HCT116 (cell line): ENCODE data around the gene BBLN. TPM values are rescaled to one million over a fixed set of nuclear protein-coding genes. Genes with fewer than 3 reads are reported as not detected.

Source experiments
- ATAC-seq: fragments of 200-7000 bp; cut with Tn5 transposase; 2 replicates; pipeline ENCODE4 v1.9.1; 2020; ENCODE audit warnings: mild to moderate bottlenecking, moderate library complexity
- BruUV-seq: library from RNA; stranded (reverse); fragments of 400-500 nt; replicated peaks from 2 replicates; lab custom pipeline; 2021; lab: Mats Ljungman, UMichigan
- CTCF ChIA-PET: fragments of 300-600 bp; sonication (Branson Sonifier 250); formaldehyde crosslinking; loops from one replicate; lab custom pipeline; 2021; ENCODE audit warnings: antibody characterized with exemption; lab: Charles Lee
- POLR2A ChIA-PET: fragments of 300-600, 350-600 bp; sonication (Branson Sonifier 250); formaldehyde crosslinking; loops from one replicate; lab custom pipeline; 2021; ENCODE audit warnings: antibody characterized with exemption; lab: Charles Lee
- RAD21 ChIA-PET, 2 experiments: fragments of 300-600 bp; sonication (Branson Sonifier 250); formaldehyde crosslinking; loops; one replicate each; lab custom pipeline; 2023; ENCODE audit warnings: low total read pairs in 2 of 2; ENCODE audit not compliant: uncharacterized antibody in 2 of 2, unreplicated experiment in 2 of 2, low non-redundant PET in 1 of 2; lab: Charles Lee
- DNase-seq: peaks from one replicate; pipeline ENCODE4 v3.0.0-alpha.2; 2010; ENCODE audit warnings: low read depth, low spot score
- H2AFZ ChIP-seq: fragments of 200-600 bp; shearing (Covaris generic), sonication (generic); 2 replicates; pipeline ENCODE4 v1.6.1; 2017; ENCODE audit warnings: low read depth, mixed run types, mixed read lengths, antibody characterized with exemption, low read length; ENCODE audit not compliant: poor library complexity, severe bottlenecking
- H3K27ac ChIP-seq: 2 replicates; pipeline ENCODE4 v1.5.1; 2012; ENCODE audit warnings: low read depth, low read length
- H3K27me3 ChIP-seq: fragments of 200-600 bp; sonication (generic); 2 replicates; pipeline ENCODE4 v1.6.1; 2016; ENCODE audit warnings: mixed run types, low read length, mixed read lengths; ENCODE audit not compliant: insufficient read depth
- H3K36me3 ChIP-seq, 2 experiments: fragments of 200-500 bp in 1 of 2; fragments of 200-600 bp in 1 of 2; sonication (Bioruptor generic) in 1 of 2; sonication (generic) in 1 of 2; 2 replicates each; pipeline versions ENCODE4 v1.5.1 to v1.6.1; 2014 to 2016; ENCODE audit warnings: low read length in 2 of 2, inconsistent platforms in 1 of 2, mixed read lengths in 1 of 2, mixed run types in 1 of 2; ENCODE audit not compliant: insufficient read depth in 2 of 2, control insufficient read depth in 1 of 2
- H3K4me1 ChIP-seq, 2 experiments: fragments of 200-600 bp in 1 of 2; sonication (generic) in 1 of 2; 2 replicates each; pipeline versions ENCODE4 v1.5.1 to v1.6.1; 2012 to 2017; ENCODE audit warnings: low read length in 2 of 2, inconsistent platforms in 1 of 2, mild to moderate bottlenecking in 1 of 2, mixed read lengths in 1 of 2, mixed run types in 1 of 2, moderate library complexity in 1 of 2; ENCODE audit not compliant: insufficient read depth in 2 of 2, control insufficient read depth in 1 of 2
- H3K4me2 ChIP-seq: fragments of 200-600 bp; sonication (generic); 2 replicates; pipeline ENCODE4 v1.6.1; 2017; ENCODE audit warnings: mixed run types, low read length, mixed read lengths
- H3K4me3 ChIP-seq, 2 experiments: fragments of 200-600 bp in 1 of 2; sonication (generic) in 1 of 2; replicated peaks in 1 of 2; 2 replicates each; pipeline ENCODE4 v1.5.1; 2011 to 2016; ENCODE audit warnings: low read length in 2 of 2, control low read depth in 1 of 2, low read depth in 1 of 2, mild to moderate bottlenecking in 1 of 2, mixed read lengths in 1 of 2, mixed run types in 1 of 2
- H3K79me2 ChIP-seq: fragments of 200-600 bp; sonication (generic); 2 replicates; pipeline ENCODE4 v1.6.1; 2017; ENCODE audit warnings: mild to moderate bottlenecking, mixed run types, low read length, moderate library complexity, mixed read lengths; ENCODE audit not compliant: insufficient read depth
- H3K9ac ChIP-seq: fragments of 200-600 bp; sonication (generic); 2 replicates; pipeline ENCODE4 v1.6.1; 2016; ENCODE audit warnings: low read length, mixed read lengths
- H3K9me2 ChIP-seq: fragments of 200-600 bp; sonication (generic), shearing (Covaris generic); 2 replicates; pipeline ENCODE4 v1.6.1; 2017; ENCODE audit warnings: mixed run types, mild to moderate bottlenecking, moderate library complexity; ENCODE audit not compliant: insufficient read depth
- H3K9me3 ChIP-seq, 2 experiments: fragments of 200-500 bp in 1 of 2; fragments of 200-600 bp in 1 of 2; sonication (Bioruptor generic) in 1 of 2; sonication (generic) in 1 of 2; 2 replicates each; pipeline ENCODE4 v1.6.1; 2014 to 2017; ENCODE audit warnings: low read length in 2 of 2, mixed read lengths in 2 of 2, inconsistent platforms in 1 of 2, low read depth in 1 of 2, mild to moderate bottlenecking in 1 of 2, mixed run types in 1 of 2, moderate library complexity in 1 of 2; ENCODE audit not compliant: control insufficient read depth in 1 of 2, insufficient read depth in 1 of 2
- H4K20me1 ChIP-seq: fragments of 200-600 bp; sonication (generic), shearing (Covaris generic); 2 replicates; pipeline ENCODE4 v1.6.1; 2017; ENCODE audit warnings: mixed run types, mild to moderate bottlenecking, moderate library complexity; ENCODE audit not compliant: insufficient read depth
- EGR1 ChIP-seq: IDR thresholded peaks from 2 replicates; pipeline ENCODE4 v1.6.1; 2012; ENCODE audit warnings: low read depth
- TCF7L2 ChIP-seq: IDR thresholded peaks from 2 replicates; pipeline ENCODE4 v1.7.0; 2011; ENCODE audit warnings: borderline replicate concordance, inconsistent platforms; ENCODE audit not compliant: insufficient read depth, insufficient read length; ENCODE audit errors: extremely low read depth
- ZNF274 ChIP-seq: fragments of 200-500 bp; sonication (Bioruptor generic); IDR thresholded peaks from 2 replicates; pipeline ENCODE4 v1.6.1; 2014; ENCODE audit warnings: mild to moderate bottlenecking, low read depth, low read length, inconsistent platforms
- intact Hi-C: fragments of 100-400 bp; cut with micrococcal nuclease; formaldehyde crosslinking; loops from 2 replicates; pipeline ENCODE4 v1.10.0; 2022
- total RNA-seq: library from RNA; stranded (reverse); gene quantifications from one replicate; pipeline ENCODE4 v1.2.1, GENCODE V29; 2021; ENCODE audit not compliant: unreplicated experiment
- TF ChIP-seq, protein P1 (sequence below): IDR thresholded peaks from 2 replicates; pipeline ENCODE4 v1.6.1; 2012; ENCODE audit warnings: low read depth

Gene BBLN
- total RNA-seq, 1 experiment from 2014 or later = 119 TPM

DNA sequence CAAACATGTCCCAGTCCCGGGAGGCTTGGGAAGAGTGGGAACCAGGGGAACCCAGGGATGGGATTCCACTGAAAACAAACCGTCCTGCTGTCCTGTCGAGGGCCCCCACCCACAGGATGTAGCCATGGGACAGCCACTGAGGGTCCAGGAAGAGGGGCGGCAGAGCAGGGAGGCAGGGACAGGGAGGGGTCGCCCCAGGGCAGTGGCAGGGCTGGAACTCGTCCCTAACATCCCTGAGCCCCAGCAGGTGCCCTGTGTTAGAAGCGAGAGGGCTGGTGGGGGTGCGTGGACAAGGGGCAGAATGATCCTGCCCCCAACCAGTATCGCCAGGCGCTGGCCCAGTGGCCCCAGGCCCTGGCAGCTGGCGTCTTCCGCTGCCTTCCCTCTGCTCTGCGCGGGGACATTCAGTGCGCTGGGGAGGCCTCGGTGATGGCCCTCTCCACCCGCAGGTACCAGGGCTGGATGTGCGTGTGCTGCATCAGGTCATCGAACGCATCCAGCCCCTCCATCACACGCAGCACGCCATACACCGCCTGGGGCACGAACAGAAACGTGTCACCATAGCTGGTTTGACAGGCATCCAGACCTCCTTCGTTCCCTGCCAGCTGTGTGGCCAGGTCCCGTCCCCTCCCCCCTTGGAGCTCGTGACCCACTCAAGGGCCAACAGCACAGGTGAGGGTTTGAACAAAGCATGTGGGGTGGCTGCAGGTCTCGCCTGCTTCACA is 39.2 kb upstream of the BBLN start:
- TF ChIP-seq TCF7L2 (no peak), ZNF274 (no peak), EGR1 (no peak)
- TF ChIP-seq, protein P1, sequence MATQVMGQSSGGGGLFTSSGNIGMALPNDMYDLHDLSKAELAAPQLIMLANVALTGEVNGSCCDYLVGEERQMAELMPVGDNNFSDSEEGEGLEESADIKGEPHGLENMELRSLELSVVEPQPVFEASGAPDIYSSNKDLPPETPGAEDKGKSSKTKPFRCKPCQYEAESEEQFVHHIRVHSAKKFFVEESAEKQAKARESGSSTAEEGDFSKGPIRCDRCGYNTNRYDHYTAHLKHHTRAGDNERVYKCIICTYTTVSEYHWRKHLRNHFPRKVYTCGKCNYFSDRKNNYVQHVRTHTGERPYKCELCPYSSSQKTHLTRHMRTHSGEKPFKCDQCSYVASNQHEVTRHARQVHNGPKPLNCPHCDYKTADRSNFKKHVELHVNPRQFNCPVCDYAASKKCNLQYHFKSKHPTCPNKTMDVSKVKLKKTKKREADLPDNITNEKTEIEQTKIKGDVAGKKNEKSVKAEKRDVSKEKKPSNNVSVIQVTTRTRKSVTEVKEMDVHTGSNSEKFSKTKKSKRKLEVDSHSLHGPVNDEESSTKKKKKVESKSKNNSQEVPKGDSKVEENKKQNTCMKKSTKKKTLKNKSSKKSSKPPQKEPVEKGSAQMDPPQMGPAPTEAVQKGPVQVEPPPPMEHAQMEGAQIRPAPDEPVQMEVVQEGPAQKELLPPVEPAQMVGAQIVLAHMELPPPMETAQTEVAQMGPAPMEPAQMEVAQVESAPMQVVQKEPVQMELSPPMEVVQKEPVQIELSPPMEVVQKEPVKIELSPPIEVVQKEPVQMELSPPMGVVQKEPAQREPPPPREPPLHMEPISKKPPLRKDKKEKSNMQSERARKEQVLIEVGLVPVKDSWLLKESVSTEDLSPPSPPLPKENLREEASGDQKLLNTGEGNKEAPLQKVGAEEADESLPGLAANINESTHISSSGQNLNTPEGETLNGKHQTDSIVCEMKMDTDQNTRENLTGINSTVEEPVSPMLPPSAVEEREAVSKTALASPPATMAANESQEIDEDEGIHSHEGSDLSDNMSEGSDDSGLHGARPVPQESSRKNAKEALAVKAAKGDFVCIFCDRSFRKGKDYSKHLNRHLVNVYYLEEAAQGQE = no peak

More for the DNA sequence above, 39.2 kb upstream of the BBLN start:
- Histone ChIP-seq H3K9me2 (no peaks in the 10 kb centered on the region), H4K20me1 (peaks cover 9% of the 10 kb centered on the region; the same call in 1 of the 2 replicates), H3K9ac (no peak overlapping the region), H3K9me3 (no peaks in the 10 kb centered on the region), H3K36me3 (peaks cover 6 to 30% of the 10 kb centered on the region in 2 experiments; a peak in 3 of 4 replicates), H3K27ac (no peak overlapping the region), H3K4me1 (peaks cover 7 to 18% of the 10 kb centered on the region in 2 experiments), H3K79me2 (peaks cover 23% of the 10 kb centered on the region), H3K4me3 (no peak overlapping the region), H3K27me3 (no peaks in the 10 kb centered on the region), H2AFZ (no peak overlapping the region), H3K4me2 (no peak overlapping the region)
- no peak for DNase-seq
- RAD21 ChIA-PET = no interaction called here
- BruUV-seq = no TSS peak
- ATAC-seq = no peak
- intact Hi-C loops = no loop called here
- POLR2A ChIA-PET = no interaction called here
- CTCF ChIA-PET = no interaction called here
